Thyroid gland (tissue), 4 donors: ENCODE data around the gene PRM2. TPM values are rescaled to one million over a fixed set of nuclear protein-coding genes. Genes with fewer than 3 reads are reported as not detected.
"Not testable (repeated sequence)": the region's sequence is repeated elsewhere in the genome, so short reads cannot be mapped to it uniquely, and the experiment has no call there.

ENCODE experiments used
- DNase-seq, 2 donors: peaks; one replicate each; pipeline ENCODE4 v3.0.0-alpha.2; 2019
- H3K27ac ChIP-seq, 3 donors: fragments of 200-600 bp; sonication (generic); 1 replicate in 2 of 3; 2 replicates in 1 of 3; pipeline ENCODE4 v1.5.1; 2016 to 2019; ENCODE audit warnings: mild to moderate bottlenecking in 1 of 3, moderate library complexity in 1 of 3
- H3K27me3 ChIP-seq: fragments of 200-600 bp; sonication (generic); one replicate; pipeline ENCODE4 v1.5.1; 2019
- H3K36me3 ChIP-seq, 2 donors: fragments of 200-600 bp; sonication (generic); one replicate each; pipeline ENCODE4 v1.5.1; 2016 to 2019
- H3K4me1 ChIP-seq, 2 donors: fragments of 200-600 bp; sonication (generic); one replicate each; pipeline ENCODE4 v1.5.1; 2017 to 2019
- H3K4me3 ChIP-seq, 3 donors: fragments of 200-600 bp; sonication (generic); replicated peaks in 1 of 3; 1 replicate in 2 of 3; 2 replicates in 1 of 3; pipeline ENCODE4 v1.5.1; 2016; ENCODE audit warnings: mild to moderate bottlenecking in 1 of 3
- H3K9me3 ChIP-seq: fragments of 200-600 bp; sonication (generic); one replicate; pipeline ENCODE4 v1.5.1; 2017
- POLR2A ChIP-seq, 2 donors: fragments of 450-650 bp; IDR thresholded peaks; one replicate each; pipeline ENCODE4 v1.6.1; 2017; ENCODE audit warnings: antibody characterized with exemption in 2 of 2, mild to moderate bottlenecking in 2 of 2, moderate library complexity in 1 of 2
- WGBS, 2 donors: methylation state at CpG; one replicate each; pipeline ENCODE4 v1.1.5; 2017; 5-methylcytosine and 5-hydroxymethylcytosine counted together
- intact Hi-C: fragments of 100-400 bp; cut with DNase I; formaldehyde crosslinking; loops from one replicate; pipeline ENCODE4 v1.15.1; 2023
- total RNA-seq, 4 donors: library from RNA; depleted of rRNA; stranded (reverse); fragments of >200 nt; gene quantifications; one replicate each; pipeline ENCODE4 v1.2.3, GENCODE V29; 2016
- TF ChIP-seq, protein P1 (sequence below), 6 experiments: fragments of 200-600 bp in 3 of 6; fragments of 450-650 bp in 3 of 6; sonication (generic) in 3 of 6; IDR thresholded peaks; one replicate each; pipeline ENCODE4 v1.5.1; 2016 to 2019; ENCODE audit warnings: antibody characterized with exemption in 6 of 6, mild to moderate bottlenecking in 2 of 6, inconsistent platforms in 1 of 6, moderate library complexity in 1 of 6

The PRM2 gene
- total RNA-seq, 4 donors from 2014 or later, result 8.2 to 64.4 TPM; not detected in 2

DNA sequence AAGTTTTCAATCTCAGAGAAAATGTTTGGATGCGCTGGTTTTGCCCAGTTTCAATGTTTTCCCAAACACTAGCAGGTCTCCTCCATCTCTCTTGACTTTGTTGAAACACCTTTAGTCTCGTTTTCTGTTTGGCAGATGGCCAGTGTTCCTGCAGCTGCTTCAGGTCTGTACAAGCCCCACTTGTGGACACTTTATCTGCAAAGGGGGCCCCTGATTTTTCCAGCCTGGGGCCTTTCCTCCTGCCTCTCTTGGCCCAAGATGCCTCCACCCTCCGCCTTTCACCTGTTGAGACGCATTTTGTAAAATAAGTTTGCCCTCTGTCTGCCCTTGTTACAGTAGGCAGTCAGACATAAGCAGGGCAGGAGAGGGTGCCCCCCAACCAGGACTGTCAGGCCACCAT lies 26.7 kb upstream of the PRM2 start:
- DNase-seq, result peak; percentile 80 to 85
- Histone ChIP-seq H3K9me3 (no peaks in the 10 kb centered on the region), H3K27me3 (no peaks in the 10 kb centered on the region), H3K36me3 (no peaks in the 10 kb centered on the region), H3K27ac (peak overlapping the region; percentile 76 to 88 (median 83)), H3K4me1 (peaks cover 19 to 31% of the 10 kb centered on the region in 2 donors), H3K4me3 (no peak overlapping the region)
- intact Hi-C loops, result no loop called here
- 46 to 58% methylated on average over 4 of the region's 4 CpGs for WGBS, 2 donors
- no peak for TF ChIP-seq POLR2A (IDR thresholded peaks at IDR 0.05)

DNA sequence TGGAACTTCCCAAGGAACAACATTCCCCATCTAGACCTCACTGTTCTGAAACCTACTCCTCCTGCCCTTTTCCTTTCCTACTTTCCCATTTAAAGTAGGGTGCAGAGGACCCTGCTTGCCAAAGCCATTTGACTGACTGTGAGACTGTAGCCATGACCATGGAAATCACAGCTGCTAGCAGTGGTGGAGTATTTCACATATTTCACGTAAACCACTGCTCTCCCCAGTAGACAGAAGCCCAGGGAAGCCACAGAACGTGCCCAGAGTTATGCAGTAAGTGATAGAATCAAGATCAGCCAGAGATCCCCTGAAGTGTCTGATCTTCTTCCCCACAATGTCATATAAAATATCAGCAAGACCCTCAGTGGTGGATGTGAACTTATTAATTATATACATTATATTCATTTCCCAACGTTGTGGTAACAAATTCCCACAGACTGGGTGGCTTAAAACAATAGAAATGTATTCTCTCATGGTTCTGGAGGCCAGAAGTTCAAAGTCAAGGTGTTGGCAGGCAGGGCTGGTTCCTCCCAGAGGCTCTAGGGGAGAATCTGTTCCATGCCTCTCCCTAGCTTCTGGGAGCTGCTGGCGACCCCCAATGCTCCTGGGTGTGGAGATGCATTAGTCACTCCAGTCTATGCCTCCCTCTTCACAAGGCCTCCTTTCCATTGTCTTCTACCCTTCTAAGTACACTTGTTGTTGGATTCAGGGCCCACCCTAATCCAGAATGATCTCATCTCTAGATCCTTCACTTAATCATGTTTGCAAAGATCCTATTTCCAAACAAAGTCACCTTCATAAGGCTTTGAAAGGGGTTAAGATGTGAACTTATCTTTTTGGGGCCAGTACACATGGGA lies 25.6 kb upstream of the PRM2 start:
- TF ChIP-seq, protein P1, sequence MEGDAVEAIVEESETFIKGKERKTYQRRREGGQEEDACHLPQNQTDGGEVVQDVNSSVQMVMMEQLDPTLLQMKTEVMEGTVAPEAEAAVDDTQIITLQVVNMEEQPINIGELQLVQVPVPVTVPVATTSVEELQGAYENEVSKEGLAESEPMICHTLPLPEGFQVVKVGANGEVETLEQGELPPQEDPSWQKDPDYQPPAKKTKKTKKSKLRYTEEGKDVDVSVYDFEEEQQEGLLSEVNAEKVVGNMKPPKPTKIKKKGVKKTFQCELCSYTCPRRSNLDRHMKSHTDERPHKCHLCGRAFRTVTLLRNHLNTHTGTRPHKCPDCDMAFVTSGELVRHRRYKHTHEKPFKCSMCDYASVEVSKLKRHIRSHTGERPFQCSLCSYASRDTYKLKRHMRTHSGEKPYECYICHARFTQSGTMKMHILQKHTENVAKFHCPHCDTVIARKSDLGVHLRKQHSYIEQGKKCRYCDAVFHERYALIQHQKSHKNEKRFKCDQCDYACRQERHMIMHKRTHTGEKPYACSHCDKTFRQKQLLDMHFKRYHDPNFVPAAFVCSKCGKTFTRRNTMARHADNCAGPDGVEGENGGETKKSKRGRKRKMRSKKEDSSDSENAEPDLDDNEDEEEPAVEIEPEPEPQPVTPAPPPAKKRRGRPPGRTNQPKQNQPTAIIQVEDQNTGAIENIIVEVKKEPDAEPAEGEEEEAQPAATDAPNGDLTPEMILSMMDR (IDR thresholded peaks at IDR 0.05), result no peak
- no peak for TF ChIP-seq POLR2A (IDR thresholded peaks at IDR 0.05)
- peaks cover 22 to 36% of the 10 kb centered on the region in 2 donors for H3K4me1 ChIP-seq
- intact Hi-C loops, result no loop called here
- H3K9me3 ChIP-seq, result no peaks in the 10 kb centered on the region
- no peaks in the 10 kb centered on the region for H3K36me3 ChIP-seq
- no peak overlapping the region for H3K4me3 ChIP-seq
- DNase-seq, result no peak
- peak overlapping the region; percentile 76 to 88 (median 83) for H3K27ac ChIP-seq
- WGBS, 2 donors, result 67 to 83% methylated on average over 4 of the region's 4 CpGs
- H3K27me3 ChIP-seq, result no peaks in the 10 kb centered on the region

DNA sequence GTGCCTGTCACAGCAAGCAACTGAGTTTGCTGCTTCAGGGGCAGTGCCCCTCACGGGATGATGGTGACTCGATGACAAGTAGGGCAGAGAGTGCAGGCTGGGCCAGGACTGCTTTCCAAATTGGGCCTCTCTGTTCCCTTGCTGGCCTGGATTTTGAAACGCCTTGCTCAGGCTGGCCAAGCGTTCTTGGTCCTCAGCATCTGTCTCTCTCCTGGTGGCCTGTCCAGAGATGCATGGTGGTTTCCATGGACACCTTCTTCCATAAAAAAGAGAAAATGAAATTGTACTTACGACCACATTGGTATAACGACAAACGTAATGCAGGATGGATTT lies 24.2 kb upstream of the PRM2 start:
- Histone ChIP-seq H3K27me3 (no peaks in the 10 kb centered on the region), H3K4me3 (no peak overlapping the region), H3K27ac (no peak overlapping the region), H3K4me1 (peaks cover 22 to 36% of the 10 kb centered on the region in 2 donors), H3K9me3 (no peaks in the 10 kb centered on the region), H3K36me3 (no peaks in the 10 kb centered on the region)
- 91 to 98% methylated on average over 5 to 7 of the region's 7 CpGs for WGBS, 2 donors
- TF ChIP-seq, protein P1 (IDR thresholded peaks at IDR 0.05), result no peak
- no peak for TF ChIP-seq POLR2A (IDR thresholded peaks at IDR 0.05)
- intact Hi-C loops, result no loop called here
- DNase-seq, result no peak

DNA sequence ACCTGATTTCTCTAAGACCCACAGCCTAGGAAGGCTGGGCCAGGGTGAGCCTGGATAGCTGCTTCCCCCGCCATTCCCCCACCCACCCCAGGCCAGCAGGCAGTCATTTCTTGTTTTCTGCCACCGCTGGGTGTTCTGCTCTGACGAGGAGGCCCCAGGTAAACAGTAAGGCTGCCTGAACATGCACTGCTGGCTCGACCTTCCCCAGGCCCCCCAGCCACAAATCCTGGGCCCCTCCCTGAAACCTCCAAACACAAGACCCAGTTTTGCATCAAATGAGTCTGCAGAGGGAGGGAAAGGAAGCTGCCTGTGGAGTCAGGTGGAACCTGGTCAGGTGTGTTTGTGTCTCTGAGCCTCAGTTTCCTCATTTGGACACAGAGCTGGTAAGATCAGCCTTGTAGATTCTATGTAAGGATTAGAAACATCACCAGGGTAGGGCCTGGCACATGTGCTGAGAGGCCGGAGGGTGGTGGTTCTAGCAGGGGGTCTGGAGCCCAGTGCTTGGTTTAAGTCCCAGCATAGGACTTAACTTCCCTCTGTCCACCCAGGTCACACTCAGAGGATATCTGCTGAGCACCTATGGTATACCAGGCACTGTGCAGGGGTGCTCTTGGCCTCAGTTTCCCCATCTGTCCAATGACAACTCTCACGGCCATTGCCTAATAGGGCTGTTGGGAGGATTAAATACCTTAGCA lies 23.7 kb upstream of the PRM2 start:
- Histone ChIP-seq H3K27ac (no peak overlapping the region), H3K36me3 (no peaks in the 10 kb centered on the region), H3K4me3 (no peak overlapping the region), H3K4me1 (peaks cover 22 to 36% of the 10 kb centered on the region in 2 donors), H3K9me3 (no peaks in the 10 kb centered on the region), H3K27me3 (no peaks in the 10 kb centered on the region)
- intact Hi-C loops, result no loop called here
- DNase-seq, result no peak
- no peak for TF ChIP-seq POLR2A (IDR thresholded peaks at IDR 0.05)
- TF ChIP-seq, protein P1 (IDR thresholded peaks at IDR 0.05), result no peak
- 74 to 86% methylated on average over 5 to 6 of the region's 6 CpGs for WGBS, 2 donors

DNA sequence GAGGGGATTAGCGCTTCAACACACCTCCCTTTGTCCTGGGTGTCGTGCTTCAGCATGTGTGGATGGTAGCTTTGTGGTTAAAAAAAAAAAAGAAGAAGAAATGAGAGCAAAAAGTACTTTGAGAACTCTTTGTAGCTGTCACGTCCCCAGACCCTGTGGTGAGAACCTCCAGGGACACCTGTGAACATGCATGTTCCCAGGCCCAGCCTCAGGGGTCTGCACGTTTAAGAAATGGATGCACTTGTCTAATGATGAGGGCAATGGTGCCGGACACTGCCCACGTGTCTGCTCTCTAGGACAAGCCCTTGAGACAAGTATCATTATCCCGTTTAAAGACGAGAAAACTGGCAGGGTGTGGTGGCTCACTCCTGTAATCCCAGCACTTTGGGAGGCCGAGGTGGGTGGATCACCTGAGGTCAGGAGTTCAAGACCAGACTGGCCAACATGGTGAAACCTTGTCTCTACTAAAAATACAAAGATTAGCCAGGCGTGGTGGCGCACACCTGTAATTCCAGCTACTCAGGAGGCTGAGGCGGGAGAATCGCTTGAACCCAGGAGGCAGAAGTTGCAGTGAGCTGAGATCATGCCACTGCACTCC lies 22.8 kb upstream of the PRM2 start:
- H3K9me3 ChIP-seq, DNase-seq, H3K27ac ChIP-seq, H3K27me3 ChIP-seq, H3K4me3 ChIP-seq, intact Hi-C loops, H3K36me3 ChIP-seq: not testable (repeated sequence)
- H3K4me1 ChIP-seq, result peaks cover 21 to 32% of the 10 kb centered on the region in 2 donors
- 76 to 78% methylated on average over 13 of the region's 13 CpGs for WGBS, 2 donors
